ENCODE results near the gene TESK1. TPM values are rescaled to one million over a fixed set of nuclear protein-coding genes. Genes with fewer than 3 reads are reported as not detected.
"Not testable (repeated sequence)": the region's sequence is repeated elsewhere in the genome, so short reads cannot be mapped to it uniquely, and the experiment has no call there.

Gene TESK1
- total RNA-seq, 3 donors from 2014 or later: 35.8 to 71.9 (median 41.8) TPM

DNA sequence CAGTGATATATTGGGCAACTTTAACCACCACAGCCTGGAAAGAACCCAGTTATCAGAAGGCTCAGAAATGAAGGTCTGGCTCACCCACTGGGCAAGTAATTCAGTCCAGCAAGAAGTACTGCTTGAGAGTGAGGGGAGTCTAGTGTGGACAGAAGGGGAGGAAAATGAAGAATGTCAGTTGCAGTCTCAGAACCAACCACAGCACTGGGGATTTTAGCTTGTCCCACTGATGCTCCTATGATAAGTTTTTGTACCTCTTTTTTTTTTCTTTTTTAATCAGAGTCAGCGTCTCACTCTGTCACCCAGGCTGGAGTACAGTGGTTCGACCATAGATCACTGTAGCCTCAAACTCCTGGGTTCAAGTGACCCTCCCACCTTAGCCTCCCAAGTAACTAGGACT, 22.5 kb downstream of the TESK1 start:
- Histone ChIP-seq H3K4me1 (ENCODE audit: low read depth) (no peaks in the 10 kb centered on the region), H3K36me3 (ENCODE audit: low read depth) (no peaks in the 10 kb centered on the region), H3K9me3 (no peaks in the 10 kb centered on the region), H3K4me3 (no peak overlapping the region)
- intact Hi-C loops (cut with DNase I, micrococcal nuclease): no loop called here
- DNase-seq (no peak), ATAC-seq (no peak)
- TF ChIP-seq, protein P1, sequence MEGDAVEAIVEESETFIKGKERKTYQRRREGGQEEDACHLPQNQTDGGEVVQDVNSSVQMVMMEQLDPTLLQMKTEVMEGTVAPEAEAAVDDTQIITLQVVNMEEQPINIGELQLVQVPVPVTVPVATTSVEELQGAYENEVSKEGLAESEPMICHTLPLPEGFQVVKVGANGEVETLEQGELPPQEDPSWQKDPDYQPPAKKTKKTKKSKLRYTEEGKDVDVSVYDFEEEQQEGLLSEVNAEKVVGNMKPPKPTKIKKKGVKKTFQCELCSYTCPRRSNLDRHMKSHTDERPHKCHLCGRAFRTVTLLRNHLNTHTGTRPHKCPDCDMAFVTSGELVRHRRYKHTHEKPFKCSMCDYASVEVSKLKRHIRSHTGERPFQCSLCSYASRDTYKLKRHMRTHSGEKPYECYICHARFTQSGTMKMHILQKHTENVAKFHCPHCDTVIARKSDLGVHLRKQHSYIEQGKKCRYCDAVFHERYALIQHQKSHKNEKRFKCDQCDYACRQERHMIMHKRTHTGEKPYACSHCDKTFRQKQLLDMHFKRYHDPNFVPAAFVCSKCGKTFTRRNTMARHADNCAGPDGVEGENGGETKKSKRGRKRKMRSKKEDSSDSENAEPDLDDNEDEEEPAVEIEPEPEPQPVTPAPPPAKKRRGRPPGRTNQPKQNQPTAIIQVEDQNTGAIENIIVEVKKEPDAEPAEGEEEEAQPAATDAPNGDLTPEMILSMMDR (IDR thresholded peaks at IDR 0.05): no peak

DNA sequence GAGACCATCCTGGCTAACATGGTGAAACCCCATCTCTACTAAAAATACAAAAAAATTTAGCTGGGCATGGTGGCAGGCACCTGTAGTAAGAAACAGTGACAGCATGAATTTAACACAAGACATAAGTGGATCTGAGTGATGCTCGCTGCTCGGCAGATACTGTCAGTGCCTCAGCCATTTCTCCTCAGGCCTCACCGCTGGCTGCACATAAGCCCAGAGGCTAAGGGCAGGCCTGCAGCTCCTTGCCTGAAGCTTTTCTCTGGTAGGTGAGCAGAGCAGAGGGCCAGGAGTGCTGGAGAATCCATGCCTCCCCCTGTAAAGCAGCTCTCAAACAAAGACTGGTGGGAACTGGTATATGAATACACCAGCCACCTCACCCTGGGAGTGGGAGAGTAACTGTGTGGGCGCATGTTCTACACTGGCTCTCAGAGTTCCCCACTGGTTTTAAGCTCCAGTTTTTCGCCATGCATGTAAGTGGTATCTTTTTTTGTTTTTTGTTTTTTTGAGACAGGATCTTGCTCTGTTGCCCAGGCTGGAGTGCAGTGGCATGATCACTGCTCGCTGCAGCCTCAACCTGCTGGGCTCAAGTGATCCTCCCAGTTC, 23.4 kb downstream of the TESK1 start:
- Histone ChIP-seq H3K4me1 (ENCODE audit: low read depth) (no peaks in the 10 kb centered on the region), H3K4me3 (no peak overlapping the region), H3K9me3 (no peaks in the 10 kb centered on the region), H3K36me3 (ENCODE audit: low read depth) (no peaks in the 10 kb centered on the region)
- DNase-seq (no peak), ATAC-seq (no peak)
- intact Hi-C loops (cut with DNase I, micrococcal nuclease): no loop called here
- TF ChIP-seq, protein P1 (IDR thresholded peaks at IDR 0.05): no peak

DNA sequence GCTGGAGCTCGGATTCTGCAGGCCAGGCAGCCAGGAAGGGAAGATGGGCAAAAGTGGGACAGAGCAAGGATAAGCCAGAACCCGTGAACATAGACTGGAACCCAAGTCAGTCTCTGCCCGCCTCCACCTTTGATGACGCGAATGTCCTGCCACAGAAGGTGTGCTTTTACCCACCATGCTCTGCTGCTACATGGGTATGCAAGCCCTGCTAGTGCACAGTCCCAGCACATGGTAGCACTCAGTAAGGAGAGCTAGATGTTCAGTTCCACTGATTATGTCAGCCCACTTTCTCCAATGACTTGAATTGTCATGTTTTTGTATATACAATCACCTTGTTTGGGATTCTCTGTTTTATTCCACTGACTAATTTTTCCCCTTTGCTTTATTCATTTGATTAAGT, 24.5 kb downstream of the TESK1 start:
- no peaks in the 10 kb centered on the region for H3K9me3 ChIP-seq
- H3K4me1 ChIP-seq (ENCODE audit: low read depth): no peaks in the 10 kb centered on the region
- ATAC-seq (no peak), DNase-seq (no peak)
- intact Hi-C loops (cut with DNase I, micrococcal nuclease): no loop called here
- no peaks in the 10 kb centered on the region for H3K36me3 ChIP-seq (ENCODE audit: low read depth)
- TF ChIP-seq, protein P1 (IDR thresholded peaks at IDR 0.05): no peak
- H3K4me3 ChIP-seq: no peak overlapping the region

DNA sequence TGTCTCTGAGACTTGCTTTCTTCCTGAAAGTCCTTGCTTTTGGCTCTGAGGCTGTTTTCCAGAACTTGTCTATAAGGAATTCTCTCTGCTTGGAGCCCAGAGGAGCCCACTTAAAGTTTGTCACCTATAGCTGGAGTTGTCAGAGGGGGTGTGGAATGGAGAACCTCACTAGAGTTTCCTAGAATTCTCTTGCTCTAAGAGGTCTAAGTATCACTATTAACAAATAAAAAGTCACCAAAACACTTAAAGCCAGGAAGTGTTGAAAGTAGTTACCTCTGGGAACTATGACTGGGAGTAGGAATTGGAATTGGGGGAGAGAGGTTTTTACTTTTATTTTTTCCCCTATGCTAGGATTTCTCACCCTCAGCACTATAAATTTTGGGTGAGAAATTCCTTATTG, 30.7 kb downstream of the TESK1 start:
- ATAC-seq: no peak
- no peak overlapping the region for H3K4me3 ChIP-seq
- H3K36me3 ChIP-seq (ENCODE audit: low read depth): no peaks in the 10 kb centered on the region
- DNase-seq: no peak
- TF ChIP-seq, protein P1 (IDR thresholded peaks at IDR 0.05): no peak
- intact Hi-C loops (cut with DNase I, micrococcal nuclease): no loop called here
- no peaks in the 10 kb centered on the region for H3K9me3 ChIP-seq
- no peaks in the 10 kb centered on the region for H3K4me1 ChIP-seq (ENCODE audit: low read depth)

DNA sequence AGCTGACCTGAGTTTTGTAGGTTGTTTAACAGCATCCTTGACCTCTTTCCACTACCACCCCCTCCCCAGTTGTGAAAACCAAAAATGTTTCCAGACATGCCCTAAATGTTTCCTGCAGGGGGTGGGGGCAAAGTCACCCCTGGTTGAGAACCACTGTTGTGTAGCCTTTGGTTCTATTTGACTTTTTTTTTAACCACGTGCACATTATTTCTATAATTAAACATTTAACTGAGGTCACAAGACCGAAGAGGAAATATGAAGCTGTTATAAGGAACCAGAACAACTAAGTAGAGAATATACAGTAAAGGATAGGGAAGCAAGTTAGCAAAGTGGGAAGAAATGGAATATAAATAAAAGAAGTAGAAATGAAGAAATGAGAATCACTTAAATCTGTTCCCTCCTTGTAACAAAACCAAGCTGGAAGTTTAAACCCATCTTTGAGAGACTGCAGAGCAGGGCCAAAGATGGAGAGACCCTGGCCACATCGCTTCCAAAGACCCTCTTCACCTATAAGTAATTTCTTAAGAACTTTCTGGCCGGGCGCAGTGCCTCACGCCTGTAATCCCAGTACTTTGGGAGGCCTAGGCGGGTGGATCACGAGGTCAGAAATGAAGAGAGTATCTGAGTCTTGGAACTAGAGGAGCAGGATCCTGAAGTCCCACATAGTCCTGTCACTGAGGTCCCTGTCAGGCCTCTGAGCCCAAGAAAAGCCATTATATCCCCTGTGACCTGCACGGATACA, 31.2 kb downstream of the TESK1 start:
- Histone ChIP-seq H3K4me3 (no peak overlapping the region), H3K9me3 (no peaks in the 10 kb centered on the region), H3K36me3 (ENCODE audit: low read depth) (no peaks in the 10 kb centered on the region), H3K4me1 (ENCODE audit: low read depth) (no peaks in the 10 kb centered on the region)
- TF ChIP-seq, protein P1 (IDR thresholded peaks at IDR 0.05): no peak
- peak; percentile 46 for ATAC-seq
- intact Hi-C loops (cut with DNase I, micrococcal nuclease): no loop called here
- DNase-seq: no peak

DNA sequence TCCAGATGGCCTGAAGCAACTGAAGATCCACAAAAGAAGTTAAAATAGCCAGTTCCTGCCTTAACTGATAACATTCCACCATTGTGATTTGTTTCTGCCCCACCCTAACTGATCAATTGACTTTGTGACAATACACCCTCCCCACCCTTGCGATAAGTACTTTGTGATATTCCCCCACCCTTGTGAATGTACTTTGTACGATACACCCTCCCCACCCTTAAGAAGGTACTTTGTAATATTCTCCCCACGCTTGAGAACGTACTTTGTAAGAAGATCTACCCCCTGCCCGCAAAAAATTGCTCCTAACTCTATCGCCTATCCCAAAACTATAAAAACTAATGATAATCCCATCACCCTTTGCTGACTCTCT, 31.8 kb downstream of the TESK1 start:
- ATAC-seq; H3K4me3 ChIP-seq; H3K36me3 ChIP-seq (ENCODE audit: low read depth); H3K9me3 ChIP-seq; H3K4me1 ChIP-seq (ENCODE audit: low read depth); intact Hi-C loops (cut with DNase I, micrococcal nuclease); DNase-seq: not testable (repeated sequence)

DNA sequence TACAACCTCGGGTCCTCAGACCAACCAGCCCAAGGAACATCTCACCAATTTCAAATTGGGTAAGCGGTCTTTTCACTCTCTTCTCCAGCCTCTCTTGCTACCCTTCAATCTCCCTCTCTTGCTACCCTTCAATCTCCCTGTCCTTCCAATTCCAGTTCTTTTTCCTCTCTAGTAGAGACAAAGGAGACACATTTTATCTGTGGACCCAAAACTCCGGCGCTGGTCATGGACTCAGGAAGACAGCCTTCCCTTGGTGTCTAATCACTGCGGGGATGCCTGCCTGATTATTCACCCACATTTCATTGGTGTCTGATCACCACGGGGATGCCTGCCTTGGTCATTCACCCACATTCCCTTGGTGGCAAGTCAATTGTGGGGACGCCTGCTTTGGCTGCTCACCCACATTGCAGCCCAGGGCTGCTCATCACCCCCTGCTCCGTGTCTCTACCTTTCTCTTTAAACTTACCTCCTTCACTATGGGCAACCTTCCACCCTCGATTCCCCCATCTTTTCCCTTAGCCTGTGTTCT, 32.4 kb downstream of the TESK1 start:
- intact Hi-C loops (cut with DNase I, micrococcal nuclease); H3K4me3 ChIP-seq; DNase-seq; H3K4me1 ChIP-seq (ENCODE audit: low read depth); ATAC-seq; H3K9me3 ChIP-seq; H3K36me3 ChIP-seq (ENCODE audit: low read depth): not testable (repeated sequence)

DNA sequence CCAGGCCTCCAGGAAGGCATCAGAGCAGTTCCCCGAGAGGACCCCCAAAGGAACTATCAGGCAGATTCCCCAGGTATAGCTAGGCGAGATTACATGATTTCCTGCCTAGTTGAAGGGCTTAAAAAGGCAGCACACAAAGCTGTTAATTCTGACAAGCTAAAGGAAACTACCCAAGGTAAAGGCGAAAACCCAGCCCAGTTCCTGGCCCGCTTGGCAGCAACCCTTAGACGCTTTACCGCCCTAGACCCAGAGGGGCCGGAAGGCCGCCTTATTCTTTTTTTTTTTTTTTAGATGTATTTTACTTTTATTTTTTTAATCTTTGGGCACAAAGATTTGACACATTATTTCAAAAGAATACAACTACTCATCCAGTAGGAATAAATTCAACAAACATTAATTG, 33.7 kb downstream of the TESK1 start:
- ATAC-seq; H3K9me3 ChIP-seq; H3K36me3 ChIP-seq (ENCODE audit: low read depth); DNase-seq; H3K4me3 ChIP-seq; intact Hi-C loops (cut with DNase I, micrococcal nuclease); H3K4me1 ChIP-seq (ENCODE audit: low read depth): not testable (repeated sequence)

DNA sequence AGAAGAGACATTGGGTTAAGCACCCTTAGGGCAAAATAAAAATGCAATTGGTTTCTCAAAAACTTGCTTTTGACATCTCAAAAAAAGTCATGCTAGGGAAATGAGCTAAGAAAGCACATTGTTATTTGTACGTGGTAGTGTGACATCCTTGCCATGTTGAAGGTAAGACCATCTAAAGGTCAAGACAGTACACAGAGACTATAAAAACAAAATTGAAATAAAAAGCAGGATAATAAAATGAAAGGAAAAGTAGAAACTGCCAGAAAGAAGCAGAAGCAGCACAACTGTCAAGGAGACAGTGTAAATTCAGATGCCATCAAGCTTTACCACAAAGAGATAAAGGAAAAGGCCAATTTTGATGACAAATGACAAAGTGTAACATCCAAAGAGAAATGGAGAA, 34.2 kb downstream of the TESK1 start:
- DNase-seq; H3K4me1 ChIP-seq (ENCODE audit: low read depth); intact Hi-C loops (cut with DNase I, micrococcal nuclease); ATAC-seq; H3K9me3 ChIP-seq; H3K4me3 ChIP-seq; H3K36me3 ChIP-seq (ENCODE audit: low read depth): not testable (repeated sequence)

Measured in mucosa of descending colon (tissue), 3 donors.